ENCODE data around the gene IFFO2.

IFFO2 gene

DNA sequence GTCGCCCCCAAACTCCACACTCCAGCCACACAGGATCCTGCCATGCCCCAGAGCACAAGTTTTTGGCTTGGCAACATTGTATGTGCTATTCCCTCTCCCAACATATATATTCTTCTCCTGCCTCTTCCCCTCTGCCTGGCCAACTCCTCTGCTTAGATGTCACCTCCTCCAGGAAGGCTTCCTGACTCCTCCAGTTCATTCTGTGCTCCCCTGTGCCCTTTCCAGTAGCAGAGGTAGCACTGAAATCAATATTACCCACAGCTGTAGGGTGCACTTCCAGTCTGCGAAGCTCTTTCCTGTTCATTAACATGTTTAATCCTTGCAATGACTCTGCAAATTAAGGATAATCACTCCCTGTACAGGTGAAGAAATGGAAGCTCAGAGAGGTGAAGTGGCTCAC lies 75.3 kb downstream of the IFFO2 start:
- TF ChIP-seq TAF1 (IDR thresholded peaks at IDR 0.05; ENCODE audit: low read depth) (no peak), NFIC (IDR thresholded peaks at IDR 0.05) (no peak), EGR1 (IDR thresholded peaks at IDR 0.05) (no peak), YY1 (IDR thresholded peaks at IDR 0.05; ENCODE audit: low read depth) (no peak), ZBTB7A (IDR thresholded peaks at IDR 0.05; ENCODE audit: low read depth) (no peak)

DNA sequence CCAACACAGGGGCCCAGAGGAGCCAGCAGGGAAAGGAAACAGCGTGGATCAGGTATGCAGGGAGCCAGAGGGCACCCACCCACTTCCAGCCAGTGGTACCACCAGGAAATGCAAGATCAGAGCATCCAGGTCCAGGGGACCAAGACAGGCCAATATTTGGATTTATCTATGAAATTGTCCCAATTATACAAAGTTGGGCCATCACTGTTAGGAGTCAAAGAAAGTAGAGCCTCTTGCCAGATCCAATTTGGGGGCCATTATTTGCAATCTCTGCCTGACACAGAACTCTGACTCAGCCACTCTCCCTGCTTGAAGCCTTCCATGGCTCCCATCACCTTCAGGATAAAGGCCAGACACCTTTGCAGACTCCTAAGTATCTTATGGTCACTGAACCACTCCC lies 75.9 kb downstream of the IFFO2 start:
- TF ChIP-seq FOXM1 (IDR thresholded peaks at IDR 0.05; ENCODE audit: borderline replicate concordance, low read depth) (no peak), ZBTB7A (IDR thresholded peaks at IDR 0.05; ENCODE audit: low read depth) (no peak)

DNA sequence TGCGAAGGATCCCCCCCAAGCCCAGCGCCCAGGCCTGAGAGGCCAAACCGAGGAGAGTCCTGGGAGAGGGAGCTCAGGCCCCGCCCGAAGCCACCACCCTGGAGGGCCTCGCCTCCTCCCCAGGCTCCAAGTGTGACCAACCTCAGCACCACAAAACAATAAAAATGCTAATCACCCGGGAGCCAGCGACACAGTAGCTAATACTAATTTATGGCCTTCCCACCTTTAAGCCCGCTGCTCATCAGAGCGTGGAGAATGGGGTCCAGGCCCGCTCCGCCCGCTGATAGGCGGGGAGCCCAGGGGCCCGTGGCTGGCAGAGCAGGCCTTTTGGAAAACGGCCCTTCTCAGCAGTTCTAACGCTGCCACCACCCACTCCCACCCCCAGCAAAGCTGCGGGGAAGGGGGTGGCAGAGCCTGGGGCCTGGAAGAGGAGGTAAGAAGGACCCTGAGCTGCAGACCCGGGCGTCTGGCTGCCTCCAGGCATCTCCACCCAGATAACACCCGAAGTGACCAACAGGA lies 76.6 kb downstream of the IFFO2 start:
- TF ChIP-seq NFIC (IDR thresholded peaks at IDR 0.05) (peak; percentile 81), ZBTB7A (IDR thresholded peaks at IDR 0.05; ENCODE audit: low read depth) (peak; percentile 49; the same call in 1 of the 2 replicates), TEAD4 (IDR thresholded peaks at IDR 0.05) (peak; percentile 17; the same call in 1 of the 2 replicates), TAF1 (IDR thresholded peaks at IDR 0.05; ENCODE audit: low read depth) (no peak), EP300 (IDR thresholded peaks at IDR 0.05; ENCODE audit: borderline replicate concordance) (peak; percentile 17; the same call in 1 of the 2 replicates), TCF12 (IDR thresholded peaks at IDR 0.05; ENCODE audit: low read depth) (peak; percentile 82), FOXM1 (IDR thresholded peaks at IDR 0.05; ENCODE audit: borderline replicate concordance, low read depth) (no peak), CEBPB (IDR thresholded peaks at IDR 0.05) (0 out of 2 replicates have a peak, but pooled peaks have one; percentile 20), CREB1 (IDR thresholded peaks at IDR 0.05; ENCODE audit: low read depth) (no peak)
- TF ChIP-seq, protein P1, sequence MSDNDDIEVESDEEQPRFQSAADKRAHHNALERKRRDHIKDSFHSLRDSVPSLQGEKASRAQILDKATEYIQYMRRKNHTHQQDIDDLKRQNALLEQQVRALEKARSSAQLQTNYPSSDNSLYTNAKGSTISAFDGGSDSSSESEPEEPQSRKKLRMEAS (IDR thresholded peaks at IDR 0.05), result 0 out of 2 replicates have a peak, but pooled peaks have one; percentile 13

DNA sequence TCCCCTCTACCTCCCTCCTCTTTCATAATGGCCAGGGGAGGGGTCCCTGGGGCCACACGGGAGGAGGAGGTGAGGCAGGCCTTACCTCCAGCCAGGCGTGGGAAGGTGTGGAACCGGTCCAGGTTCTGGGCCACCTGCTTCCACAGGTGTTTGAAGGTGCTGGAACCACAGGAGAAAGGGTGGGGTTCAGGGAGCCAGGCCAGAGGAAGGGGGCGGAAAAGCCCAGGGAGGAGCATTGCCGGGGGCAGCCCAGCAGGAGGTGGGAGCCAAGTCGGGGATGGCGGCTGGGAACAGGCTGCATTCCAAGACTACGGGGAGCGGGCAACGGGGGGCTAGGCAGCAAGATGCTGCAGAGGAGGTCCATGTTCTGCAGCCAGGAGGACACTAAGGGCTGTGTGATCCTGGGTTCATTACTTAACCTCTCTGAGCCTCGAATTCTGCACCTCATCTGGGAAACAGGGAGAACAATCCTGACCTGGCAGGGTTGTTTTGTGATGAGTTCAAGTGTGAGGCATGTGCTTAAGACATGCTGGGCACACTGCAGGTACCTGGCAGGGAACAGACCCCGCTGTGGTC lies 77.2 kb downstream of the IFFO2 start:
- TF ChIP-seq TEAD4 (IDR thresholded peaks at IDR 0.05) (peak; percentile 39), CREB1 (IDR thresholded peaks at IDR 0.05; ENCODE audit: low read depth) (no peak), TCF12 (IDR thresholded peaks at IDR 0.05; ENCODE audit: low read depth) (0 out of 2 replicates have a peak, but pooled peaks have one; percentile 49), EGR1 (IDR thresholded peaks at IDR 0.05) (peak; percentile 63; the same call in 1 of the 2 replicates), CEBPB (IDR thresholded peaks at IDR 0.05) (no peak)
- TF ChIP-seq, protein P1 (IDR thresholded peaks at IDR 0.05), result 0 out of 2 replicates have a peak, but pooled peaks have one; percentile 22

DNA sequence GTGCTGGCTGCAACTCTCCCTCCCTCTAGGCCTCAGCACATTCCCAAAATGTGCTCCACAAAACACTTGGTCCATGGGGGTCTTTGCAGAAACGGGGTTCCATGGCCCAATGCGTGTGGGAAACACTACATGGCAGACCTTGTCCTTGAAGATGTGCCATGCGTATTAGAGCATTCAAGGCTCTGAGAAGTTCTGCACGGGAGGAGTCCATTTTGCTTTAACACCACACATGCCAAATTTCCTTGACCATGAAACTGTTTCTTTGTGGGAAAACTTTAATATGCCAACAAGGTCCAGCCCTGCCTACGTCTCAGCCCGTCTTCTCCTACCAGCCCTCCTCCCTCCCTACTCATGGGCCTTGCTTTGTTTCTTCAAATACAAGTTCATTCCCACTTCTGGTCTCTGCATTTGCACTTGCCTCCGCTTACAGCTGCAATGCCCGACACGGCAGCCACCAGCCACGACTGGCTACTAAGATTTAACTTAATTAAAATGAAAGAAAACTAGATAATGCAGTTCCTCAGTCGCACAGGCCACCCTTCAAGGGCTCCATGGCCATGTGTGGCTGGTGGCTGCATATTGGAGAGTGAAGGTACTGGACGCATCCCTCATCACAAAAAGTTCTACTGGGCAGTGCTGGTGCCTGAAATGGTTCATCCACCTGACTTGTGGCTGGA lies 77.8 kb downstream of the IFFO2 start:
- TF ChIP-seq, protein P1 (IDR thresholded peaks at IDR 0.05), result no peak
- no peak for TF ChIP-seq TAF1 (IDR thresholded peaks at IDR 0.05; ENCODE audit: low read depth)
- TF ChIP-seq ZBTB7A (IDR thresholded peaks at IDR 0.05; ENCODE audit: low read depth), result no peak
- TF ChIP-seq TEAD4 (IDR thresholded peaks at IDR 0.05), result no peak
- TF ChIP-seq, protein P2, sequence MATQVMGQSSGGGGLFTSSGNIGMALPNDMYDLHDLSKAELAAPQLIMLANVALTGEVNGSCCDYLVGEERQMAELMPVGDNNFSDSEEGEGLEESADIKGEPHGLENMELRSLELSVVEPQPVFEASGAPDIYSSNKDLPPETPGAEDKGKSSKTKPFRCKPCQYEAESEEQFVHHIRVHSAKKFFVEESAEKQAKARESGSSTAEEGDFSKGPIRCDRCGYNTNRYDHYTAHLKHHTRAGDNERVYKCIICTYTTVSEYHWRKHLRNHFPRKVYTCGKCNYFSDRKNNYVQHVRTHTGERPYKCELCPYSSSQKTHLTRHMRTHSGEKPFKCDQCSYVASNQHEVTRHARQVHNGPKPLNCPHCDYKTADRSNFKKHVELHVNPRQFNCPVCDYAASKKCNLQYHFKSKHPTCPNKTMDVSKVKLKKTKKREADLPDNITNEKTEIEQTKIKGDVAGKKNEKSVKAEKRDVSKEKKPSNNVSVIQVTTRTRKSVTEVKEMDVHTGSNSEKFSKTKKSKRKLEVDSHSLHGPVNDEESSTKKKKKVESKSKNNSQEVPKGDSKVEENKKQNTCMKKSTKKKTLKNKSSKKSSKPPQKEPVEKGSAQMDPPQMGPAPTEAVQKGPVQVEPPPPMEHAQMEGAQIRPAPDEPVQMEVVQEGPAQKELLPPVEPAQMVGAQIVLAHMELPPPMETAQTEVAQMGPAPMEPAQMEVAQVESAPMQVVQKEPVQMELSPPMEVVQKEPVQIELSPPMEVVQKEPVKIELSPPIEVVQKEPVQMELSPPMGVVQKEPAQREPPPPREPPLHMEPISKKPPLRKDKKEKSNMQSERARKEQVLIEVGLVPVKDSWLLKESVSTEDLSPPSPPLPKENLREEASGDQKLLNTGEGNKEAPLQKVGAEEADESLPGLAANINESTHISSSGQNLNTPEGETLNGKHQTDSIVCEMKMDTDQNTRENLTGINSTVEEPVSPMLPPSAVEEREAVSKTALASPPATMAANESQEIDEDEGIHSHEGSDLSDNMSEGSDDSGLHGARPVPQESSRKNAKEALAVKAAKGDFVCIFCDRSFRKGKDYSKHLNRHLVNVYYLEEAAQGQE (IDR thresholded peaks at IDR 0.05; ENCODE audit: low read depth), result no peak
- TF ChIP-seq CEBPB (IDR thresholded peaks at IDR 0.05), result no peak

DNA sequence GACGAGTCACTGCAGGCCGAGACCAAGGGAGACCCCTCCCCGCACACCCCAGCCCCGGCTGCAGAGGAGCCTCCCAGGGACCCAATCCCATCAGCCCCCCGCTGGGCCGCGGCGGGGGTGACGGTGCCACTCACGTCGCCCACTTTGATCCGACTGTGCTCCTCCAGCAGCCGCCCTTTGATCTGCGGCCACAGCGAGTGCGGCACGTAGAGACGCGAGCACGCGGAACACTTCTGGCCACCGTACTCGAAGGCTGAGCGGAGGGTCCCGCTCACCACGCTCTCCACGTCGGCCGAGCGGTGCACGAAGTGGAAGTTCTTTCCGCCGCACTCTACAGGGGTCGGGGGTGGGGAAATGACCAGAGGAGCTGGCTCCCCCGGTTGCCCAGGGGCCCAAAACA lies 79.2 kb downstream of the IFFO2 start:
- TF ChIP-seq, protein P1 (IDR thresholded peaks at IDR 0.05), result no peak
- no peak for TF ChIP-seq TEAD4 (IDR thresholded peaks at IDR 0.05)

DNA sequence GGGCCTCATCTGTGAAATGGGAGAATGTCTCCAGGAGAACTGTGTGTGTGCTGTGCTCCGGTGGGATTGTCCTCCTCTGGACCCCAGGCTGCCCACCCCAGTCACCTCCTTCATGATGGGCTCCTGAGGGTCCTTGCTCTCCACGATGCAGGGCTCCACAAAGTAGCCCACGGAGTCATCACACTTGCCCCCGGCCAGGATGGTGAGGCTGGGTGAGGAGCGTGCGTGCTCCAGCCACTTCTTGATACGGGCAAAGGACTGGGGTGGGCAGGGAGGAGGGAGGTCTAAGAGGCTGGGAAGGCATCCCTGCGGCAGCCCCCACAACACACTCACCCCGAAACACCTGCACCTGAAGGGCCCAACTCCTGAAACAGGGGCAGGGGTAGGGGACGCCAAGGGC lies 80.3 kb downstream of the IFFO2 start:
- TF ChIP-seq ZBTB7A (IDR thresholded peaks at IDR 0.05; ENCODE audit: low read depth) (no peak), TCF12 (IDR thresholded peaks at IDR 0.05; ENCODE audit: low read depth) (no peak), FOXM1 (IDR thresholded peaks at IDR 0.05; ENCODE audit: borderline replicate concordance, low read depth) (no peak), CREB1 (IDR thresholded peaks at IDR 0.05; ENCODE audit: low read depth) (no peak), TEAD4 (IDR thresholded peaks at IDR 0.05) (no peak), RAD21 (IDR thresholded peaks at IDR 0.05; ENCODE audit: low read depth) (no peak), CEBPB (IDR thresholded peaks at IDR 0.05) (no peak), EGR1 (IDR thresholded peaks at IDR 0.05) (no peak), NFIC (IDR thresholded peaks at IDR 0.05) (no peak), EP300 (IDR thresholded peaks at IDR 0.05; ENCODE audit: borderline replicate concordance) (no peak)
- TF ChIP-seq, protein P2 (IDR thresholded peaks at IDR 0.05; ENCODE audit: low read depth), result no peak

Measured in Ishikawa (cell line).